Stimulated activated CD4-positive, alpha-beta T cell treated with anti-CD3 and anti-CD28 coated beads, Interleukin-4, amount 100 ng/mL, for 24 hours (primary cell): ENCODE measurements around the gene RGCC.
A peak's percentile ranks its signal among the peaks of the same experiment; 100 is the strongest.

Experiments
- DNase-seq: peaks from one replicate; pipeline ENCODE4 v3.0.0-alpha.2; 2020

Gene RGCC

GRCh38 chr13:41454170-41454569, 3.2 kb upstream of the RGCC start:
- no peak for DNase-seq

DNA sequence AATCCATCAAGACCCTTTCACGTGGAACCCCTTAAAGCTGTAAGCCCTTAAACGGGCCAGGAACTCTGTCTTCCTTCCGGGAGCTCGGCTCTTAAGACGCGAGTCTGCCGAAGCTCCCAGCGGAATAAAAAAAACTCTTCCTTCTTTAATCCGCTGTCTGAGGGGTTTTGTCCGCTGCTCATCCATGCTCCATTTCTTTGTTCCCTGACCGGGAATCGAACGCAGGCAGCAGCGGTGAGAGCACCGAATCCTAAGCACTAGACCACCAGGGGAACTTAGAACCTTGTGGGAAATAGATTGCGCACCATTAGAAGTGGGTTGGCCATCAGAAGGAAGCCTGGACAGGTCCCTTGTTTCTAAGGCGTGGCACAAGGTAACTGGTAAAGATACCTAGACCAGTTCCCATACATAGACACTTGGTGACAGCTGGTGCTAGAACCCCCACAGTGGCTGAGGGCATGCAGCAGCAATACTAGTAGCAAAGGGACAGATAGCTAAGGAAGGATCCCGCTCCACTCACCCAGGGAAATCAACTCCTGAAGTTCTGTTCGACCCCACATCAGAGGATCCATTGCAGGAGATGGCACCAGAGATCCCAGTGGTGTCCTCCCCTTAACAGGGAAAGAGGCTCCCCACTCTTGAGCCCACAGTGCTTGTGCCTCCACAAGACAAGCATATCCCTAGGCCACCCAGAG, 1.5 kb upstream of the RGCC start:
- DNase-seq = no peak

DNA sequence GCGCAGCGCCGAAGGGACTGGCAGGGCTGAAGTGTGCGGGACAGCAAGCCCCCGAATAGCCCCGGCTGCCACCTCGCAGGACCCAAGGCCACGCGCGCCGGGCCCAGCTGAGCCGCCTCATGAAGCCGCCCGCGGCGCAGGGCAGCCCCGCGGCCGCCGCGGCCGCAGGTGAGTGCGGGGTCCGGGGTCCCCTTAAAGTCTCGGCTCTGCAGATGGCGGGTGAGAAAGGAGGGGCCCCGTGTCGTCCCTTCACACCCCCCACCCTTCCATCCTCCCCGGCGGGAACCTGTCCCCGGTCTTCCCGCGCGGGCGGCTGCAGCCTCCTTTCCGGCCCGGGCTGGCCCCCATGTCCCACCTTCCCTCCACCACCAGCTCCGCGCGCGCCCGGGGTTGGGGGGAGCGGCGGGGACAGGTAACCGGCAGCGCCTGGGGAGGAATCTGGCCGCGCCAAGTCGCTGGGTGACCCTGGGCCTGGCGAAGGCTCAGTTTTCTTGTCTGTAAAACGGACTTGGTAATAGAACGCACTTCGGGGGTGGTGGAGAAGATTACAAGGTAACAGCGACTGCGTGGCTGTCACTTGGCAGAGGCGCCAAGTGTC, 338 bp downstream of the RGCC start:
- peak; percentile 41 for DNase-seq

DNA sequence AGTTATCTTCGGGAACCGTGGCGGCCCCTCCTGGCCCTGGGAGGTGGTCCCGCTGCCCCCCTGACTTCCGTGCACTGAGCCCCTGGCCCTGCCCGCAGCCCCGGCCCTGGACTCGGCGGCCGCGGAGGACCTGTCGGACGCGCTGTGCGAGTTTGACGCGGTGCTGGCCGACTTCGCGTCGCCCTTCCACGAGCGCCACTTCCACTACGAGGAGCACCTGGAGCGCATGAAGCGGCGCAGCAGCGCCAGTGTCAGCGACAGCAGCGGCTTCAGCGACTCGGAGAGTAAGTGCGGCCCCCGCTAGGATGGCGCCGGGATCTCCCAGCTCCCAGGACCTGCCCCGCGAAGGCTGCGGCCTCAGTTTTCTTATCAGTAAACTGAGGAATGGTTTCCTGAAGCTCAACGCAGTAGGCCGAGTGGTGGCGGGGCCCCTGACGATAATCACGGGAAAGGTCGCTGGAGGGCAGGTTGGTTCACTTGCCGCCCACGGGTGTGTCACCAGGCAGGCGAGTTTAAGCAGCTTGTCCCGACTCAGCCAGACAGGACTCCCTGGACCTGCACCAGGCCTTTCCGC, 924 bp downstream of the RGCC start:
- DNase-seq = peak; percentile 66

GRCh38 chr13:41458761-41459431, 1.5 kb downstream of the RGCC start:
- DNase-seq = peak; percentile 72

DNA sequence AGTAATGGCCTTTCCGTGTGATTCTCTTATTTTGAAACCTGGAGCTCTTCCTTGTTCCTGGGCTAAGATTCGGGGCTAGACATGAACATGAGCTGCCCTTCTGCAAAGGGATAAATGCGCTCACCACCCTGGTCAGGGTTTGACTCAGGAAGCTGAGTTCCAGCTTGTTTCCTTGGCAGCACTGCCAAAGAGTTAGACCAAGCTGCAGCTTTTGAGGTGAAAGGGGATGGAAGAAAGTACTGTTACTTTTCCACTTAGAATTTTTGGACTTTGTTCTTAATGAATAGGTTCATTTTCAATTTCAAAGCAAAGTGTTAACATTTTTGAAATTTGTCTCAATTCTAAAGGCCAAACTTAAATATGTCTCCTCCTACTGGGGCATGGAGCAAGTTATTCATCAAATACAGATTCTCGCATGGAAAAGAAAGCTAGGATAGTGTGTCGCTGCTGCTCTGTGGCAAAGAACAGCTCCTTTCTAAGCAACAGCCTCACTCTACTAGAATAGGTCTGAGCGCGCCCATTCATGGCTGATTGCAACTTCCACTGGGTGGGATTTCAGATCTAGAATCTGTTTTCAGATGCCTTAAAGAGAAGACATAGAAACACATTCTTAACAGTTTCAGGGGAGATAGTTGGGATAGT, 2.2 kb downstream of the RGCC start:
- no peak for DNase-seq

DNA sequence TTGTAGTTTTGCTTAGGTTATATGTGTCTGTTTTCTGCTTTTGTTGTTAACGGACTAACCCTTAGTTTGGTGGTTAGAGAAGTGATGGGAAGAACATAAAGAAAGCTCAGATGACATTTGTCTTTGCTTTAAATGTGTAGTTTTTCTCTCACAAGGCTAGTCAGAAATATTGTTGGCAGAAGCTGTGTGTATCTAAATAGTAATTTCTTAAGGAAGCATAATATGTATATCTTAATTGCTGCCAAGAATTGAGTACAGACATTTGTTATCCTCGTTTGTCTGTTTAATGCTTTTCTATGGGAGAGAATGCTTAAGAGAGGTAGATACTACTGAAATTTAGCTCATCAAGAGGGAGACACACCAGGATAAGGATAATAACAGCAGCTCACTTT, 2.7 kb downstream of the RGCC start:
- DNase-seq = no peak

DNA sequence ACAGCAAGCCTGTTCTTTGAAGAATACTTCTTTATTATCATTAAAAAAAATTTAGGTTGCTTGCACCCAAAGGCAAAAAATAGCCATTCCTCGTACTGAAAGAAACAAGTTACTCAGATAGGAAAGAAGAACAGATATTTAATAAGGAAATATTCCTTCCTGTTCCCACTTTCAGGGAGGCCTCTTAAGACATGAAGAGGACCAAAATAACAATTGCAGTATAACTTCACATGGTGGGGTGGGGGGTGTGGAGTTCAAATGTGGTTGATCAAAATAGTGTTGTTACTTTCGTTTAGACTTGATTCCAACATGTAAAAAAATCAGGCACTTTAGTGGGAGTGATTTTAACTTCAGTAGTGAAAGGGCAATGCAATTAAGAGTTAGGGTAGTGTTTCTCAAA, 3.6 kb downstream of the RGCC start:
- no peak for DNase-seq

GRCh38 chr13:41461527-41462139, 4.3 kb downstream of the RGCC start:
- no peak for DNase-seq

GRCh38 chr13:41462427-41462826, 5.1 kb downstream of the RGCC start:
- DNase-seq = no peak

DNA sequence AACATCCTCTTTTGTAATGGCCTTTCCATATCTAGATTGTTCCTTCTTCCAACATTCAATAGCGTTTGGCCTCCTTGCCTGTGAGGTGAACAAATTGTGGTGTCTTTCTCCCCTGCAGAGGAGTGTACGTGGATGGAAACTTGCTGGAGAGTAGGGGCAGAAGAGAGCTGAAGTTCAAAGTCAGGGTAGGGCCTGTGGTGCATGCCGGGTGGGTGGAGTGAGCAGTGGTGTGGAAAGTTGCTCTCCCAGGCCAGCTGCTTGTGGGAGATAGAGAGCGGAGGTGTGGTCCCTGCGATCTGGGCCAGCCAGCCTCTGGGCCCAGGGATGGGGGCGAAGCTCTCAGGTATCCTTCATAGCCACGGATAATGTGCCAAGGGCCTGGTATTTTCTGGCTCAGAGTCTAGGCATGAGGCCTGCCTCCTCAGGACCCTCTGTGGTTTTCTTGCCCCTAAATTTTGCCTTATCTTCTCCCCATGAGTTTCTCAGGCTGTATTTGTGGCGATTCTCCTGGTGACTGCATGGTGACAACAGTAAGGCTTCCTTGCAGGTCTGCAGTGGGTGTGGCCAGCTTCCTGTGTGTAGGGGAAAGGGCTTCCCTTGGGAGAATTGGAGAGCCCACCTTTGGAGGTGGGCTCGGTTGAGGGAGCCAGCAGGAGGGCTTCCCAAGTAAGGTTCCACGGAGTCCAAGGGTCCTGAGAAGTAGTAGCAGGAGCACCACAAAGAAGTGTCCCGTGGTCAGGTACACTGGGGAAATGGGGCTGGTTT, 6.7 kb downstream of the RGCC start:
- peak; percentile 57 for DNase-seq

DNA sequence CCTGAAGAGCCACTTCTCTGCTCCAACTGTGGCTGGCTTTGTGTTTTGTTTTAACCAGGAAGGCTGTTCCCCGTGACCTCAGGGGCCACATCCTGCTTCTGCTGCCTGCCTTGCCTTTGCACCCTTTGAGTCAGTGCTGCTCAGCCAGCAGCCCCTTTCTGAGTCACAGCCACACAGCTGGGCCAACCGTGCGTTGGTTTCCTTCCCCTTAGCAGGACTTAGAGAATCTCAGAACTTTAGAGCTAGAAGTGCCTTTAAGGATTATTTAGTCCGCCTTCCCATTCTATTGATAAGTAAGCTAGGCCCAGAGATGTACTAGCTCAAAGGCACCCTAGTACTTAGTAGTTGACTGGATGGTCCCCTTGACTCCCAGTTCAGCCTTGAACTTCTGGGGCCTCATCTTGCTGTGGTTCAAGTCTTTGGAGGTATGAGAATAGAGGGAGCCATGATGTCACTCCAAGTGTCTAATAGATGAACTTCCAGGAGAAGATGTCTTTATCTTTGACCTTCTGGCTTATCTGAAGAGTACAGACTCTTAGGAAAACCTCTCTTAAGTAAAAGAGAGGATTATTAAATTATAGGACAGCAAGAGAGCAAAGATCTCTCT, 8.0 kb downstream of the RGCC start:
- DNase-seq = peak; percentile 90

DNA sequence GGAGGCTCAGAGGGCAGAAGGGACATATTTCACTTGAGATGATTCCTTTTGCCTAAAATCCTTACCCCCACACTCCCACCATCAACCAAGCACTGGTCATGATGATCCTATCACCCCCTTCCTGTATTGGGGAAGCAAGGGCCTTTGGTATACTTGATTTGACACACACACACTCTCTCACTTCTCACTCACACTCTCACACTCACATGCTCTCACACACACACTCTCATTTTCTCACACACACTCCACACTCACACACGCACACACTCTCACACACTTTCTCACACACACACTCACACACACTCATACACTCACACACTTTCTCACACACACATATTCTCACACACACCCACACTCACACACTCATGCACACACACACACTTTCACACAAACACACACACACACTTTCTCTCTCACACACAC, 8.6 kb downstream of the RGCC start:
- no peak for DNase-seq

DNA sequence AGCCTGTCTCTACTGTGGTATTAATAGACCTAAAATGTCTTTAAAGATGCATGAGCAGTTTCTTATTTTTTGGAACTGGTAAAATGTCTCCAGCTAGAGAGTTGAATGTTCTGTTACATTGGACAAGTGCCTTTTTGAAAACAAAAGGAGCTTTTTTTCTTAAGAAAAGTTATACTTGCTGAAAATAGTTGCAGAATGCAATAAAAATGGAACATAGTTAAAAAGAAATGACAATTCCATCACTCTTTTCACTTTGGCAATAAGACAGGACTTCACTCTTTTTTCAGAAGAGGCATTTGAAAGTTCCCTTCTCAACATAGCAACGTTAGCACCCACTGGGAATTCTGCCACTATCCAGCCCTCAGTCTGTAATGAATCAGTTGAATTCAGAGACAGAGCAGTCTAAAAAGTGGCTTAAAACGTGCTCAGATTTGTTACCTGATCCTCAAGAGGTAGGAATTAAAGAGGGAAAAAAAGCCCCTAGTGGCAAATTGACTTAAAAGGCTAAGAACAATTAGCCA, 10.1 kb downstream of the RGCC start:
- no peak for DNase-seq

GRCh38 chr13:41468631-41469030, 11.3 kb downstream of the RGCC start:
- no peak for DNase-seq

DNA sequence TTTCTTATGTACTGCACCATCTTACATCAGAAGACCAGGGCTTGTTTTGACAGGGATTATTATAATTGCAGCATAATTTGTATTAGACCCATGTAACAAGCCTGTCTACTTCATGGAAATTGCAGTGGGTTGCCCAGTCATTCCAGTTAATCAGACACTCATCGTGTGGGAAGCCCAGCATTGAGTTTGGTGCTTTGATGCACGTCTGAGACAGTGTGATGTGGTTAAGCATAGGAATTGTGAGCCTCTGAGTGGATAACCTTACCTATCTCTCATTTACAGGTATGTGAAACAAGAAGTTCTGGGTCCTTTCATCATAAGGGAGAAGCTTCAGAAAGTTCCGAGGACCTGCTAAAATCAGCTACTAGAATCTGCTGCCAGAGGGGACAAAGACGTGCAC, 12.8 kb downstream of the RGCC start:
- peak; percentile 75 for DNase-seq

DNA sequence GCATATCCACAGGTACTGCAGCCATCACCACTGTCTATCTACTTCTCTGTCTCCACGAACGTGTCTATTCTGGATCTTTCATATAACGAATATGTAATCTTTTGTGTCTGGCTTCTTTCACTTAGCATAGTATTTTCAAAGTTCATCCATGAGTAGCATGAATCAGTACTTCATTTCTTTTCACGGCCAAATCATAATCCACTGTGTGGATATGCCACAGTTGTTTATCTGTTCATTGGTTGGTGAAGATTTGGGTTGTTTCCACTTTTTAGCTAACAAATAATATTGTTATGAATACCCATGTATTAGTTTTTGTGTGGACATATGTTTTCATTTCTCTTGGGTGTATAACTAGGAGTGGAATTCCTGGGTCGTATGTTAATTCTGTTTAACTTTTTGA, 14.4 kb downstream of the RGCC start:
- DNase-seq = no peak

DNA sequence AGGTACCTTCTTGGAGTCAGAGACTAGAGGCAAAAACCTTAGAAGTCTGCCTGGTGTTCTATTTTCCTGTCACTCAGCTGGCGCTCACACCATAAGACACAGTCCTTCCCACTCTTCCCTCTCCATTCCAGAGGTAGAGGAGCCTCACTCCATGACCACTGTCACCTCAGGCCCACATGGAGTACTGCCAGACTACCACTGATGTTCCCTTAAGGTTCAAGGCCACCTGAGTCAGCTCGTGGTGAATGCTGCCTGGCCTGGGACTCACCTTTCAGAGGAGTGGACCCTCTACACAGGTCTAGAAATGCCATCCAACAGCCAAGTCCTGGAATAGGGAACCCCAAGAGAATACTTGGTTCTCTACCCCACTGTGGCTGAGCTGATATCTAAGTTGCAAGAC, 29.9 kb downstream of the RGCC start:
- no peak for DNase-seq

- DNase-seq = no peak
Observed at GRCh38 chr13:41488124-41488523, 30.8 kb downstream of the RGCC start.

- DNase-seq = no peak
Observed at GRCh38 chr13:41490371-41491015, 33.1 kb downstream of the RGCC start.

DNA sequence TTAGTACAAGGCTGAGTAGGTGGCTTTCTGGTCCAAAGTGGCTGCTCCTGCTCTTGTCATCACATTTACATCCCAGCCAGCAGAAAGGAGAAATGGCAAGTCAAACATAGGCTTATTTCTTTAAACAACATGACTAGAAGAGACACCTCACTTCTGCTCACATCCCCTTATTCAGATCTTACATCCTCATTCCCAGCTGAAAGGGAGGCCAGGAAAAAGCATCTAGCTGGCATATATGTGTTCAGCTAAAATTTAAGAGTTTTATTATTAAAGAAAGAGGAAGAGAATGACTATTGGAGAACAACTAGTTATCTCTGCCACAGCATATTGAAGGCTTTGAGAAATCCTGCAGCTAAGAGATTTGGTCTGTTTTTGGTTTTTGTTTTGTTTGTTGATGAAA, 34.1 kb downstream of the RGCC start:
- DNase-seq = no peak
